HG03139 (cell line): Measurements from ENCODE around the gene GATM.

Source experiments
- ATAC-seq: cut with Tn5 transposase; IDR thresholded peaks from one replicate; pipeline ENCODE4 v1.9.1; 2021; ENCODE audit not compliant: unreplicated experiment

The GATM gene, protein sequence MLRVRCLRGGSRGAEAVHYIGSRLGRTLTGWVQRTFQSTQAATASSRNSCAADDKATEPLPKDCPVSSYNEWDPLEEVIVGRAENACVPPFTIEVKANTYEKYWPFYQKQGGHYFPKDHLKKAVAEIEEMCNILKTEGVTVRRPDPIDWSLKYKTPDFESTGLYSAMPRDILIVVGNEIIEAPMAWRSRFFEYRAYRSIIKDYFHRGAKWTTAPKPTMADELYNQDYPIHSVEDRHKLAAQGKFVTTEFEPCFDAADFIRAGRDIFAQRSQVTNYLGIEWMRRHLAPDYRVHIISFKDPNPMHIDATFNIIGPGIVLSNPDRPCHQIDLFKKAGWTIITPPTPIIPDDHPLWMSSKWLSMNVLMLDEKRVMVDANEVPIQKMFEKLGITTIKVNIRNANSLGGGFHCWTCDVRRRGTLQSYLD

DNA sequence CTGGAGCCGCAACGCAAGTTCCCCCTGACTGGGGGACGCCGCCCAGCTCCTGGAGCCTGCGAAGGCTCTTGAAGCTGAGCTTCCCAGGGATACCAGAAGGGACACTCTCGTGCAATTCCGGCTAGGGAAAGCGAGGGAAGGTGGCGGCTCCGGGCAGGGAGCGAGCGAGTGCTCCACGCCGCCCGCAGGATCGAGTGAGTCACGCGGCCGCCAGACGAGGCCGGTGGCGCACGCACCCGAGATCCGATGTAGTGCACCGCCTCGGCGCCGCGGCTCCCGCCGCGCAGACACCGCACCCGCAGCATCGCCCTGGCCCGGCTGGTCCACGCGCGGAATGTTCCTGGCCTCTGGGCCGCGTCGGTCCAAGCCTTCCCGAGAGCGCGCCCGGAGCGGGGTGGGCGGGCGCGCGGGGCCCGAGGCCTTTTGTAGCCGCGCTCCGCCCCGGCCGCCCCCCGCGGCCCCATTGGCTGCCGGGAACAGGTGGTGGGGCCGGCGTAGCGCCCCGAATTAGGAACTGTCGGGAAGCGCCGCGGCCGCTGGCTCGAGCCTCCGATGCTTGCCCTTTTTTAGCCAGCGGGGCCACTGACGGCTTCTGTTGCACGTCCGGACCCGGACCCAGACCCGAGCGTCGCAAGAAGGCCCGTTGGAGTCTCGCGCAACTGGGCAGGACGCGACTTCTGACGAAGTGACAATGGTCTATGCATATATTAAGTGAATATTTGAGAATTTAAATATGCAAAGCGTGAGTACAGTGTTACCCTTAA is at the start of gene GATM:
Gene GATM, minus strand, starts transcription at position 396 of the 764 bp plus-strand sequence. Its CDS starts 91 bp downstream, at position 305.
- peak; percentile 66 for ATAC-seq

- ATAC-seq = no peak
Observed at GRCh38 chr15:45427085-45427484, 48.7 kb upstream of the GATM start.

DNA sequence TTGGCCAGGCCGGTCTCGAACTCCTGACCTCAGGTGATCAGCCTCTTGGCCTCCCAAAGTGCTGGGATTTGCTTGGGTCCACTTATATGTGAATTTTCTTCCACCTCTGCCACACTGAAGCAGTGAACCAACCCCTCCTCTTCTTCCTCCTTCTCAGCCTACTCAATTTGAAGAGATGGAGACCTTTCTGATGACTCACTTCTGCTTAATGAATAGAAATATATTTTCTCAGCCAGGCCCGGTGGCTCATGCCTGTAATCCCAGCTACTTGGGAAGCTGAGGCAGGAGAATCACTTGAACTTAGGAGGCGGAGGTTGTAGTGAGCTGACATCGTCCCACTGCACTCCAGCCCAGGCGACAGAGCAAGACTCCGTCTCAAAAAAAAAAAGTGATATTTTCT is 46.8 kb upstream of the GATM start:
- ATAC-seq = no peak

DNA sequence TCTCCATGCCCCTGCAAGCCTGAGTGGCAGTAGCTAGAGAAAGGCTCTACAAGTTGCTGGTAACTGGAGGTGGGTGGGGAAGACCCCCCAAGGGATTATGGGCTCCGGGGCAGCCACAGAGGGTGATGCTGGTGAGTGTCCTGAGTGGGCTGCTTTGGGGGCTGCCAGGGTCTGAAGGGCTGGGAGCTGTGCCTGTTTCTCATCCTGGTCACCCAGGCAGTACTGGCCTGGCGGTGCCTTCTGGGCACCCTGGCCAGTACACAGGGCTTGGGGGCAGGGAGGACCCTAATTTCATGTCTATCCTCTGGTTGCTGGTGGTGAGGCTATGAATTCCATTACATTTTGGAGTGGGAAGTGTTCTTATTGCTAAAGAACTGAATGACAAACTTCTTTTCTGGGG is 46.1 kb upstream of the GATM start:
- ATAC-seq = no peak

- no peak for ATAC-seq
Observed at GRCh38 chr15:45417303-45417950, 39.1 kb upstream of the GATM start.

DNA sequence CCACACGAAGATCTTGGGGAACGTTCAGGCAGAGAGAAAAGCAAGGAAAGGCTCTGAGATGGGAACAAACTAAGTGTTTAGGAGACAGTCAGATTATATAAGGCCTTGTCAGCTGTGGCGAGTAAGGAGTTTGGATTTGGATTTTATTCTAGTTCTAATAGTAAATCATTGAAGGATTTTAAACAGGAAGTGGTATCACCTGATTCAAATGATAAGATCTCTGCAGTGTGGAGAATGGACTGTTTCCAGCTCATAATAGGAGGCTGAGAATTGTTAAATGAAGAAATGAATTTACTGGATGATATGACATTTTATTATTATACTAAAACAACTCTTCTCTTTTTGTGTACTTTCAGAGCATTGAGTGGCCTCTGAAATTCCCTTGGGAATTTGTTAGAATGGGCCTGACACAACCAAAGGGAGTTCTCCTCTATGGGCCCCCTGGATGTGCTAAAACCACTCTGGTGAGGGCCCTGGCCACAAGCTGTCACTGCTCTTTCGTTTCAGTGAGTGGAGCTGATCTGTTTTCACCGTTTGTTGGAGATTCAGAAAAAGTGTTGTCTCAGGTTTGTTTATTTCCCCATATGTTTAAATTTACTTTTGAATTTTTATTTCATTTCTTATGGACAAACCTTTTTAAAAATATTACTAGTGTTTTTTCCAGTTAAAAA is 36.0 kb upstream of the GATM start:
- ATAC-seq = no peak

DNA sequence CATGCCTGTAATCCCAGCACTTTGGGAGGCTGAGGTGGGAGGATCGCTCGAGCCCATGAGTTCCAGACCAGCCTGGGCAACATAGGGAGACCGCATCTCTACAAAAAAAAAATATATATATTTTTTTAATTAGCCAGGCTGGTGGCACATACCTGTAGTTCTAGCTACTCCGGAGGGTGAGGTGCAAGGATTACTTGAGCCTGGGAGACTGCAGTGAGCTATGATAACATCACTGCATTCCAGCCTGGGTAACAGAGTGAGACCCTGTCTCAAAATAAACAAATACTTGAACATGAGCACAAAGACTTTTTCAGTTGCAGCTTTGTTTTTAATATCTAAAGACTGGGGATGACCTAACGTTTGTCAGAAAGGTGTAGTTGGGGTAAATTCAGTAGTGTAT is 31.3 kb upstream of the GATM start:
- no peak for ATAC-seq

DNA sequence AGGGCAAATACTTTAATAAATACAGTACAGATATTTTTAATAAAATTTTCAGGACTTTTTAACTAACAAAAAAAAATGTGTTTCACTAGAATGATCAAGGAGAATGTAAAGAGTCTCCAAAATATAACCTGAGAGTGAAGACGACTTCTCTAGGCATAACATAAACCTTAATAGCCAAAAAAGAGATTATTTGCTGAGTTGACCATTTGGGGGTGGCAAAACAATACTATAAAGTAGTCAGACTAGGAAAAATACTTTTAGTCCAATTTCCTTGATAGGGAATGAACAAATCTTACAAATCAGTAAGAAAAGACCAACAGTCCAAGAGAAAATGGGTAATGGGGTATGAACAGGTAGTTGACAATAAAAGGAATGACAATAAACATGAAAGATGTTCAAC is 29.4 kb upstream of the GATM start:
- ATAC-seq = no peak

- ATAC-seq = peak; percentile 20
Observed at GRCh38 chr15:45402955-45403877, 24.9 kb upstream of the GATM start.

GRCh38 chr15:45402162-45402954 is 24.0 kb upstream of the GATM start:
- ATAC-seq = peak; percentile 84

- ATAC-seq = no peak
Observed at GRCh38 chr15:45401665-45402161, 23.4 kb upstream of the GATM start.

GRCh38 chr15:45399381-45400212 is 21.3 kb upstream of the GATM start:
- ATAC-seq = no peak

- ATAC-seq = no peak
Observed at GRCh38 chr15:45397116-45397665, 18.8 kb upstream of the GATM start.

GRCh38 chr15:45395943-45396342 is 17.6 kb upstream of the GATM start:
- no peak for ATAC-seq

DNA sequence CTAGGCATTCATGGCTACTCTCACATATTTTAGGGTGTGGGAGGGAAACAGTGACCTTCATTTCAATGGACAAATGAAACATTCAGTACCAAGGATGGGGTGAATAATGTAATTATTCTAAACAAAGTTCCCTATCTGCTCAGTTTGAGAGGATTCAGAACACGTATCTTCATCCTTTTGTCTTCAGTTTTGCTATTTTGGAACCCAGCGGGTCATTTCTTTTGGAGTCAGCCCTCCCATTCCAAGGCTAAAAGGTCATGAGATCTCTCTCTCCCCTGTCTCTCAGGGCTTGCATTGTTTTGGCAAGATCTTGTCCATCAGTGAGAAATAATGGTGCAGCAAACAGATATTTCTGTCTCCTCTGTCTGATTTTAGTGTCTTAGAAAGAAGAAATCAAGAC is 16.3 kb upstream of the GATM start:
- no peak for ATAC-seq

DNA sequence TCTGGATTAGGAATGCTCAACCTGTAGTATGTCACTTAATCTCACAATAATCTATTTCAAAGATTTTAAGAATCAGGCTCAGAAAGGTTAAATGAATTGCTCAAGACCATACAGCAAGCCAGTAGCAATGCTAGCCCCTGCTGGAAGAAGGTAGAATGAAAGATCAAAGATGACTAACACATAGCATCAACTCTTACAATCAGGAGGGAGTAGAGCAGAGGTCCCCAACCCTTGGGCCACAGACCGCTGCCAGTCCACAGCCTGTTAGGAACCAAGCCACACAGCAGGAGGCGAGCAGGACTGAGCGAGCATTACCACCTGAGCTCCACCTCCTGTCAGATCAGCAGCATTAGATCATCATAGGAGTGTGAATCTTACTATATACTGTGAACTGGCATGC is 15.5 kb upstream of the GATM start:
- ATAC-seq = no peak

DNA sequence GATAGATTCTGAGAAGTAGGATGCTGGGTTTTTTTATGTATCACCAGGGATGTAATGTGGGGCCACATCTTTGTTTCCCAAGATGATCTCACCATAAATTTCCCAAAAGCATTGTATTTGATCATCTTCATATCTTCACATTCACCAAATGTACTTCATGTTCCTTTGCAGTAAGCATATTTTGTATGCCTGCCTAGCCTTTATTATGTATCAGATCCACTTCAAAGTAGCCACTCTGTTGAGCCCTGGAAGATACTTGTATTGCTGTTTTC is 14.2 kb upstream of the GATM start:
- no peak for ATAC-seq
